Smooth muscle cell (in vitro differentiated cells): Measurements from ENCODE around the gene CFB. TPM values are rescaled to one million over a fixed set of nuclear protein-coding genes. Genes with fewer than 3 reads are reported as not detected.
A peak's percentile ranks its signal among the peaks of the same experiment; 100 is the strongest.

Experiments
- DNase-seq: peaks from one replicate; lab custom pipeline; 2025; ENCODE audit not compliant: unreplicated experiment; lab: John Stamatoyannopoulos, UW
- H2AFZ ChIP-seq: fragments of 200-600 bp; sonication (generic); 2 replicates; pipeline ENCODE4 v1.6.0; 2016; ENCODE audit warnings: antibody characterized with exemption, low read depth, mild to moderate bottlenecking
- H3F3A ChIP-seq: fragments of 200-600 bp; sonication (generic); 2 replicates; pipeline ENCODE4 v1.6.0; 2017; ENCODE audit warnings: antibody characterized with exemption, low read depth
- H3K27ac ChIP-seq: fragments of 200-600 bp; sonication (generic); 2 replicates; pipeline ENCODE4 v1.5.1; 2016; ENCODE audit warnings: low read depth, mild to moderate bottlenecking
- H3K27me3 ChIP-seq: fragments of 200-600 bp; sonication (generic); 2 replicates; pipeline ENCODE4 v1.6.1; 2016; ENCODE audit warnings: low read depth, mild to moderate bottlenecking
- H3K36me3 ChIP-seq: fragments of 200-600 bp; sonication (generic); 2 replicates; pipeline ENCODE4 v1.5.1; 2016; ENCODE audit warnings: low read depth
- H3K4me1 ChIP-seq: fragments of 200-600 bp; sonication (generic); 2 replicates; pipeline ENCODE4 v1.5.1; 2016; ENCODE audit warnings: low read depth
- H3K4me2 ChIP-seq: fragments of 200-600 bp; sonication (generic); 2 replicates; pipeline ENCODE4 v1.6.0; 2016; ENCODE audit warnings: mild to moderate bottlenecking
- H3K4me3 ChIP-seq: fragments of 200-600 bp; sonication (generic); 2 replicates; pipeline ENCODE4 v1.5.1; 2016; ENCODE audit warnings: mild to moderate bottlenecking
- H3K79me2 ChIP-seq: fragments of 200-600 bp; sonication (generic); 2 replicates; pipeline ENCODE4 v1.6.0; 2016; ENCODE audit warnings: low read depth, mild to moderate bottlenecking
- H3K9ac ChIP-seq: fragments of 200-600 bp; sonication (generic); 2 replicates; pipeline ENCODE4 v1.6.0; 2016; ENCODE audit warnings: low read depth
- H3K9me3 ChIP-seq: fragments of 200-600 bp; sonication (generic); replicated peaks from 2 replicates; pipeline ENCODE4 v1.5.1; 2016; ENCODE audit warnings: low read depth
- H4K20me1 ChIP-seq: fragments of 200-600 bp; sonication (generic); 2 replicates; pipeline ENCODE4 v1.6.0; 2016; ENCODE audit warnings: low read depth
- WGBS: methylation state at CpG from one replicate; pipeline ENCODE4 v1.1.7; 2016; ENCODE audit warnings: low lambda C conversion rate; 5-methylcytosine and 5-hydroxymethylcytosine counted together
- polyA plus RNA-seq: library from polyadenylated mRNA; unstranded; fragments of >200 nt; fragmentation: Nextera tagmentation; extraction: Ambion mirVana; gene quantifications from 2 replicates; pipeline ENCODE4 v1.2.1, GENCODE V29; 2016
- total RNA-seq: library from RNA; depleted of rRNA; stranded (reverse); fragments of >200 nt; gene quantifications from 2 replicates; pipeline ENCODE4 v1.2.3, GENCODE V29; 2014
- TF ChIP-seq, protein P1 (sequence below): fragments of 200-600 bp; sonication (generic); IDR thresholded peaks from 2 replicates; pipeline ENCODE4 v1.5.1; 2017; ENCODE audit warnings: borderline replicate concordance, mild to moderate bottlenecking, antibody characterized with exemption; ENCODE audit not compliant: insufficient read depth, poor library complexity, severe bottlenecking

Gene CFB
- total and polyA plus RNA-seq, 2 experiments from 2014 or later, result 2.3 TPM; not detected in 1

DNA sequence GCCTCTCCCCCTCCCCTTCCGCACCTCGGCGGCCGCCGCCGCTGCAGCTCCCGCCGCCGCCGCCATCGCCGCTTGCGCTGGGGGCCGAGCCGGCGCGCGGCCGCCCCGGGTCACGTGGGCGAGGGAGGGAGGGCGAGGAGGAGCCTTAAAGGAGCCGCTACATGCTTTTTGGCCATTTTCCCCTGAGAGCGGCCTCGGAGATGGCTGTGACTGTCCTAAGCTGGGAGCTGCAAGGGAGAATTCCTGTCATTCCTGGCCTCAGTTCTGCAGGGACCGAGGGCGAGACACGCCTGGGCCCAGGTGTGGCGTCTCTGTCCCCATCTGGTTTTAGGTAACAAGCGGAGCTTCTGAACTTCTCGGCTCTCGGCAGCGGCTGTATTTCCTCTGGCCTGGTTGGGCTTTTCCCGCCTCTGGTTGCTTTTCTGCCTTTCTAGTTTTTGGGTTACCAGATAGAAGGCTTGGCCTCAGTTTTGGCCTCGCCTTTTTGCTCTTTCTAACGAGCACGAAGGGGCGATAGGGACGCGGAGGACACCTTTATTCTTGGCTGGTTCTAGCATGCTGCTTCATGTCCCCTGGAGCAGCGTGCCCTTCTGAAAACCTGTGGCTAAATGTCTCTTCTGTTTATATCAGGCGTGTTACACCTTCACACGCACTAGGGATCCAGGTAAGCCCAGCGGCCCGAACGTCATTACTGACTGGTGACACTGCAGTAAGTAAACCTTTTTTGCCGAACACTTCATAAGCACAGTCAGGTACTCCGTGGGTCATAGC is 48.1 kb upstream of the CFB start, which contains the start of gene EHMT2:
EHMT2 (minus strand) TSS at position 87 of the 771 bp plus-strand sequence; CDS start at position 66, 21 bp downstream.
- Histone ChIP-seq H3K36me3 (no peaks in the 10 kb centered on the region), H3F3A (peaks cover 3% of the 10 kb centered on the region), H3K4me1 (peaks cover 12% of the 10 kb centered on the region), H2AFZ (peak within 1 kb of the TSS; percentile 91), H3K27ac (peak within 1 kb of the TSS; percentile 3), H3K4me3 (peak within 1 kb of the TSS; percentile 84), H3K9ac (peak within 1 kb of the TSS; percentile 61), H3K9me3 (no peaks in the 10 kb centered on the region), H3K79me2 (no peaks in the 10 kb centered on the region), H3K4me2 (peak within 1 kb of the TSS; percentile 98), H3K27me3 (no peaks in the 10 kb centered on the region), H4K20me1 (peaks cover 4% of the 10 kb centered on the region)
- TF ChIP-seq, protein P1, sequence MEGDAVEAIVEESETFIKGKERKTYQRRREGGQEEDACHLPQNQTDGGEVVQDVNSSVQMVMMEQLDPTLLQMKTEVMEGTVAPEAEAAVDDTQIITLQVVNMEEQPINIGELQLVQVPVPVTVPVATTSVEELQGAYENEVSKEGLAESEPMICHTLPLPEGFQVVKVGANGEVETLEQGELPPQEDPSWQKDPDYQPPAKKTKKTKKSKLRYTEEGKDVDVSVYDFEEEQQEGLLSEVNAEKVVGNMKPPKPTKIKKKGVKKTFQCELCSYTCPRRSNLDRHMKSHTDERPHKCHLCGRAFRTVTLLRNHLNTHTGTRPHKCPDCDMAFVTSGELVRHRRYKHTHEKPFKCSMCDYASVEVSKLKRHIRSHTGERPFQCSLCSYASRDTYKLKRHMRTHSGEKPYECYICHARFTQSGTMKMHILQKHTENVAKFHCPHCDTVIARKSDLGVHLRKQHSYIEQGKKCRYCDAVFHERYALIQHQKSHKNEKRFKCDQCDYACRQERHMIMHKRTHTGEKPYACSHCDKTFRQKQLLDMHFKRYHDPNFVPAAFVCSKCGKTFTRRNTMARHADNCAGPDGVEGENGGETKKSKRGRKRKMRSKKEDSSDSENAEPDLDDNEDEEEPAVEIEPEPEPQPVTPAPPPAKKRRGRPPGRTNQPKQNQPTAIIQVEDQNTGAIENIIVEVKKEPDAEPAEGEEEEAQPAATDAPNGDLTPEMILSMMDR, result no peak
- 1% methylated on average over 38 of the region's 49 CpGs for WGBS
- DNase-seq, result peak; percentile 44

DNA sequence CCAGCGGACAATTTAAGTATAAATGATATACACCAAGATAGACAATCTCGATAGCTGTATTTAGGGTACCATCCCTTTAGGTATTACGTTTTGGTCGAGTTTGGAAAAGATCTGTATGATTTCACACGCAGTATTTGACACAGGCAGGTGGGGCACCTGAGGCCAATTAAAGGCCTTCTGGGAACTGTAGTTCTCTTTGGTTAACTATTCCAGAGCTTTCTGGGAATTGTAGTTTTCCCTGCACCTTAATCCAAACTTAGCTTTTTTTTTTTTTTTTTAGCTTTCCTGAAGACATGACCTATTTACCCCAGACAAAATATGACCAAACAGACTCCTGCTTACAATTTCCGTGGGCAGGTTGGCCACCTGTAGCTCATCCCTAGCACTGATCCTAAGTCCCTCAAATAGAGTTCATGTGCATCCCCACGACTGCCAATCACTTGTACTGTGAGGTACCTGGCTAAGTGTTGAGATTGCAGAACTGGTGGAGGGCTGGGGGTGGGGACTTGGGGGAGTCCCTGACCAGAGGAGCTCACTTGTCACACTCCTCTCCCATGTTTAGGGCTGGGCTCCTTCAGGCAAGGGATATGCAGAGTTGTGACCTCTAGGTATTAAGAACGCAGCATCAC is 47.4 kb upstream of the CFB start:
- no peak for DNase-seq
- Histone ChIP-seq H3K36me3 (no peaks in the 10 kb centered on the region), H3K27ac (peak overlapping the region; percentile 3), H3K4me1 (peaks cover 14% of the 10 kb centered on the region), H3F3A (peaks cover 9% of the 10 kb centered on the region), H3K27me3 (no peaks in the 10 kb centered on the region), H3K9ac (peak overlapping the region; percentile 61), H2AFZ (peak overlapping the region; percentile 91), H4K20me1 (peaks cover 4% of the 10 kb centered on the region), H3K4me2 (peak overlapping the region; percentile 98), H3K4me3 (peak overlapping the region; percentile 84), H3K9me3 (no peaks in the 10 kb centered on the region), H3K79me2 (no peaks in the 10 kb centered on the region)
- TF ChIP-seq, protein P1, result no peak
- 23% methylated on average over 8 of the region's 8 CpGs for WGBS

DNA sequence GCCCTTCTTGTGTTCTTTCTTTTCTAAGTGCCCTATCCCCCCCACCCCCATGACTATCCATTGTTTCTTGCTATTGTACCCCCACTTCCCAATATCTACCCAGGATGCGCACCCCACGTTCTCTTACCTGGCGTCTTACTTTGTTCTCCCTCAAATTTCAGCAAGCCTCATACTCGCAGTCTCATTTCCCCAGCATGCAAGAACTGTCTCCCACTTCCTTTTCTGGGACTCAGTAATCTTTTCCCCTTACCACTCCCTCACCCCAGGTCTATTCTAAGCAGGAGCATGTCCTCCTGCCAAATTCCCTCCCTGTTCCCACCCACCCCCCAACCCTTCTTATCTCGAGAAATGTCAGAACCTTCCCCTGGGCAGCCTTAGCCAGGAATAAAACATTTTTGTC is 46.7 kb upstream of the CFB start:
- H3K9ac ChIP-seq, result no peak overlapping the region
- peaks cover 4% of the 10 kb centered on the region for H4K20me1 ChIP-seq
- no peak overlapping the region for H3K4me3 ChIP-seq
- H3F3A ChIP-seq, result peaks cover 9% of the 10 kb centered on the region
- peaks cover 14% of the 10 kb centered on the region for H3K4me1 ChIP-seq
- no peak overlapping the region for H3K4me2 ChIP-seq
- no peaks in the 10 kb centered on the region for H3K9me3 ChIP-seq
- no peaks in the 10 kb centered on the region for H3K79me2 ChIP-seq
- no peaks in the 10 kb centered on the region for H3K36me3 ChIP-seq
- H3K27ac ChIP-seq, result no peak overlapping the region
- TF ChIP-seq, protein P1, result no peak
- no peak overlapping the region for H2AFZ ChIP-seq
- H3K27me3 ChIP-seq, result no peaks in the 10 kb centered on the region
- no peak for DNase-seq
- WGBS, result 86% methylated on average over 5 of the region's 5 CpGs
